ENCODE measurements around the gene RAPGEF4. TPM values are rescaled to one million over a fixed set of nuclear protein-coding genes. Genes with fewer than 3 reads are reported as not detected.

Gene RAPGEF4
- total RNA-seq, 1 experiment from 2014 or later, result 1.4 TPM

DNA sequence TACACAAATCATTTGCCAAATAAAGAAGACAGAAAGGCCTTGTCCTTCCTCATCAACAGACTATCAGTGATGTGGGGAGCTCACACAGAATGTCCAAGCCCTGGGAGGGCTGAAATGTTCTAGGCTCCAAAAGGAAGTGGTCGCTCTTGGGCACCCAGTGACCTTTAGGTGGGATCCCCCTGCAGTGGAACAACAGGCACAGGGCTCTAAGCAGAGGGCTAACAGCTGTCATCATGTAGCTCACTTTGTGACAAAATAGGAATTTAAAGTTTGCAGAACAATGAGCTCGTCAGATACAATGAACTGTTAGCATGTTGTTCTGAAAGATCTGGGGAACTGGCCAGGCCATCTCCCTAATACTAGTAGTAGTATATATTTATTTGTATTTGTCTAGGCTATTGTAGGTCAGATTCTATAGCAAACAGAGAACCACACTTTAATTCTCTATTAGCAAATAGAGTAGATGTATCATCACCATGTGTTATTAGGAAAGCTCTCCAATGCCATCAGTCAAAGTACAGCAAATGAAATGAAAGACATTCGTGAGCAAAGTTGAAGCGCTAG lies 188.5 kb downstream of the RAPGEF4 start:
- Histone ChIP-seq H2BK120ac (ENCODE audit: low read depth, low read length, poor library complexity, severe bottlenecking) (no peak overlapping the region), H2BK12ac (ENCODE audit: insufficient read length, low read depth, low read length) (no peak overlapping the region), H2BK5ac (ENCODE audit: insufficient read length, low read length) (no peak overlapping the region), H3K9ac (ENCODE audit: extremely low read depth, insufficient read length, low read length) (no peak overlapping the region), H2BK20ac (ENCODE audit: low read depth, low read length, poor library complexity, severe bottlenecking) (no peak overlapping the region), H3K18ac (ENCODE audit: insufficient read length, low read depth, low read length) (no peak overlapping the region), H3K79me2 (ENCODE audit: insufficient read depth, low read length) (no peaks in the 10 kb centered on the region), H4K91ac (ENCODE audit: insufficient read length, low read depth, low read length) (no peak overlapping the region), H3K23ac (ENCODE audit: insufficient read length, low read depth, low read length) (no peak overlapping the region), H3K4me1 (ENCODE audit: insufficient read depth, low read length) (no peaks in the 10 kb centered on the region; the same call in 1 of the 2 replicates), H4K5ac (ENCODE audit: insufficient read length, low read depth, low read length) (no peak overlapping the region), H3K4ac (ENCODE audit: low read depth, low read length) (no peak overlapping the region), H3T11ph (ENCODE audit: low read length) (no peak overlapping the region), H2AFZ (ENCODE audit: low read length) (no peak overlapping the region), H3K14ac (ENCODE audit: insufficient read depth, low read length) (no peak overlapping the region), H3K27ac (ENCODE audit: insufficient read length, low read depth, low read length) (no peak overlapping the region), H3K23me2 (ENCODE audit: insufficient read length, low read depth, low read length, poor library complexity, severe bottlenecking) (no peaks in the 10 kb centered on the region), H2AK5ac (ENCODE audit: insufficient read length, low read length) (no peak overlapping the region), H4K20me1 (ENCODE audit: control insufficient read depth, insufficient read depth, insufficient read length) (no peaks in the 10 kb centered on the region), H3K27me3 (ENCODE audit: insufficient read depth, low read length) (no peaks in the 10 kb centered on the region), H3K79me1 (ENCODE audit: insufficient read depth, low read depth, low read length, poor library complexity, severe bottlenecking) (no peaks in the 10 kb centered on the region), H3K4me2 (ENCODE audit: insufficient read depth, insufficient read length, low read length) (no peak overlapping the region), H3K56ac (ENCODE audit: insufficient read length, low read depth, low read length) (no peak overlapping the region), H2BK15ac (ENCODE audit: low read depth, low read length) (no peak overlapping the region), H4K8ac (replicated peaks; ENCODE audit: insufficient read length, low read depth, low read length) (no peak overlapping the region), H3K9me3 (ENCODE audit: control insufficient read depth, low read depth, low read length) (no peaks in the 10 kb centered on the region)
- TF ChIP-seq, protein P1, sequence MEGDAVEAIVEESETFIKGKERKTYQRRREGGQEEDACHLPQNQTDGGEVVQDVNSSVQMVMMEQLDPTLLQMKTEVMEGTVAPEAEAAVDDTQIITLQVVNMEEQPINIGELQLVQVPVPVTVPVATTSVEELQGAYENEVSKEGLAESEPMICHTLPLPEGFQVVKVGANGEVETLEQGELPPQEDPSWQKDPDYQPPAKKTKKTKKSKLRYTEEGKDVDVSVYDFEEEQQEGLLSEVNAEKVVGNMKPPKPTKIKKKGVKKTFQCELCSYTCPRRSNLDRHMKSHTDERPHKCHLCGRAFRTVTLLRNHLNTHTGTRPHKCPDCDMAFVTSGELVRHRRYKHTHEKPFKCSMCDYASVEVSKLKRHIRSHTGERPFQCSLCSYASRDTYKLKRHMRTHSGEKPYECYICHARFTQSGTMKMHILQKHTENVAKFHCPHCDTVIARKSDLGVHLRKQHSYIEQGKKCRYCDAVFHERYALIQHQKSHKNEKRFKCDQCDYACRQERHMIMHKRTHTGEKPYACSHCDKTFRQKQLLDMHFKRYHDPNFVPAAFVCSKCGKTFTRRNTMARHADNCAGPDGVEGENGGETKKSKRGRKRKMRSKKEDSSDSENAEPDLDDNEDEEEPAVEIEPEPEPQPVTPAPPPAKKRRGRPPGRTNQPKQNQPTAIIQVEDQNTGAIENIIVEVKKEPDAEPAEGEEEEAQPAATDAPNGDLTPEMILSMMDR (conservative IDR thresholded peaks at IDR 0.05), result no peak
- peaks cover 6 to 7% of the 10 kb centered on the region in 2 experiments; a peak in 3 of 4 replicates for H3K4me1 Mint-ChIP-seq
- DNase-seq, result no peak
- no peak overlapping the region for H3K27ac Mint-ChIP-seq
- H3K4me3 Mint-ChIP-seq, result no peak overlapping the region
- H3K36me3 Mint-ChIP-seq (ENCODE audit: insufficient read depth in 1 of 3, low read depth in 3 of 3), result no peaks in the 10 kb centered on the region
- H3K9me3 Mint-ChIP-seq, result no peaks in the 10 kb centered on the region; a peak in 1 of 5 replicates
- peaks cover 1% of the 10 kb centered on the region; the same call in 1 of the 2 replicates for H3K27me3 Mint-ChIP-seq (ENCODE audit: low read depth)
- WGBS (ENCODE audit: extremely low coverage, insufficient read length, low lambda C conversion rate), result no CpG with 5 or more reads among the region's 4 CpGs
